Lung (tissue), 12 donors: ENCODE measurements around the gene CMKLR1. TPM values are rescaled to one million over a fixed set of nuclear protein-coding genes. Genes with fewer than 3 reads are reported as not detected.

ENCODE experiments used
- ATAC-seq: fragments of 200-7000 bp; cut with Tn5 transposase; one replicate; pipeline ENCODE4 v1.9.1; 2020; ENCODE audit warnings: moderate number of reproducible peaks; ENCODE audit not compliant: insufficient read depth, low FRiP score
- DNase-seq, 3 donors: peaks; one replicate each; pipeline ENCODE4 v3.0.0-alpha.2; 2013 to 2017
- H3K27ac ChIP-seq, 2 donors: one replicate each; pipeline ENCODE4 v1.5.1; 2013; ENCODE audit warnings: mild to moderate bottlenecking in 2 of 2, moderate library complexity in 2 of 2, control low read depth in 1 of 2, inconsistent platforms in 1 of 2, low read depth in 1 of 2, low read length in 1 of 2
- H3K27me3 ChIP-seq, 3 donors: one replicate each; pipeline ENCODE4 v1.5.1; 2013; ENCODE audit warnings: low read length in 2 of 3; ENCODE audit not compliant: control insufficient read depth in 3 of 3, insufficient read depth in 3 of 3
- H3K36me3 ChIP-seq, 4 donors: one replicate each; pipeline ENCODE4 v1.5.1; 2013; ENCODE audit warnings: low read length in 4 of 4, mild to moderate bottlenecking in 1 of 4, moderate library complexity in 1 of 4; ENCODE audit not compliant: control insufficient read depth in 4 of 4, insufficient read depth in 4 of 4
- H3K4me1 ChIP-seq, 5 donors: one replicate each; pipeline ENCODE4 v1.5.1; 2013; ENCODE audit warnings: low read length in 5 of 5, mild to moderate bottlenecking in 2 of 5, moderate library complexity in 1 of 5; ENCODE audit not compliant: control insufficient read depth in 5 of 5, insufficient read depth in 5 of 5
- H3K4me3 ChIP-seq: one replicate; pipeline ENCODE4 v1.5.1; 2013; ENCODE audit warnings: mild to moderate bottlenecking, control low read depth, moderate library complexity
- H3K9ac ChIP-seq, 2 donors: one replicate each; pipeline ENCODE4 v1.5.1; 2013; ENCODE audit warnings: low read length in 2 of 2, control low read depth in 1 of 2; ENCODE audit not compliant: insufficient read depth in 1 of 2
- H3K9me3 ChIP-seq, 4 donors: one replicate each; pipeline ENCODE4 v1.5.1; 2013; ENCODE audit warnings: low read length in 3 of 4, mild to moderate bottlenecking in 1 of 4, moderate library complexity in 1 of 4; ENCODE audit not compliant: control insufficient read depth in 4 of 4, insufficient read depth in 3 of 4
- CTCF ChIP-seq: IDR thresholded peaks from 2 replicates; pipeline ENCODE4 v1.5.1; 2012; ENCODE audit warnings: mild to moderate bottlenecking; ENCODE audit errors: control extremely low read depth, extremely low read depth
- whole genome bisulfite sequencing, 2 donors: extraction: QIAGEN DNeasy Blood & Tissue Kit; methylation state at CpG; one replicate each; pipeline ENCODE4 v1.1.7; 2013; 5-methylcytosine and 5-hydroxymethylcytosine counted together
- polyA plus RNA-seq, 2 donors: library from polyadenylated mRNA; stranded (reverse); fragments of 200-250 nt; gene quantifications; one replicate each; pipeline ENCODE4 v1.2.1, GENCODE V29; 2013
- total RNA-seq, 2 donors: library from RNA; depleted of rRNA in 1 of 2; stranded (reverse); fragments of >200 nt in 1 of 2; gene quantifications; one replicate each; pipeline ENCODE4 v1.2.1, GENCODE V29; 2014 to 2021
- donor health status: control.
- donor health status: control.
- donor health status: Bipolar disorder and iron deficiency.
- donor health status: healthy.
- donor health status: DM: yes; HTN: yes; CAD: no.

CMKLR1 gene
- total and polyA plus RNA-seq, 4 donors, result 4.4 to 20.5 (median 17.5) TPM

- H3K4me3 ChIP-seq, result no peak overlapping the region
These were observed 69.9 kb downstream of the CMKLR1 start for GRCh38 chr12:108269224-108269623.

GRCh38 chr12:108268397-108268796 lies 70.7 kb downstream of the CMKLR1 start:
- DNase-seq (no peak), ATAC-seq (no peak)
- WGBS, 2 donors, result 31 to 38% methylated on average over 1 of the region's 1 CpG
- Histone ChIP-seq H3K27ac (no peak overlapping the region), H3K36me3 (no peaks in the 10 kb centered on the region), H3K4me1 (peaks cover 0 to 11% (median 0%) of the 10 kb centered on the region in 5 donors), H3K9ac (no peak overlapping the region), H3K9me3 (peaks cover 0 to 1% (median 0%) of the 10 kb centered on the region in 4 donors), H3K4me3 (no peak overlapping the region), H3K27me3 (no peaks in the 10 kb centered on the region)
- TF ChIP-seq CTCF, result no peak

More at GRCh38 chr12:108269224-108269623, 69.9 kb downstream of the CMKLR1 start:
- Histone ChIP-seq H3K4me1 (peaks cover 0 to 11% (median 0%) of the 10 kb centered on the region in 5 donors), H3K9me3 (peaks cover 0 to 1% (median 0%) of the 10 kb centered on the region in 4 donors), H3K27me3 (no peaks in the 10 kb centered on the region), H3K36me3 (no peaks in the 10 kb centered on the region), H3K27ac (no peak overlapping the region), H3K9ac (no peak overlapping the region)
- no peak for TF ChIP-seq CTCF
- ATAC-seq (no peak), DNase-seq (no peak)
- 87 to 91% methylated on average over 1 of the region's 1 CpG for WGBS, 2 donors

- Histone ChIP-seq H3K36me3 (no peaks in the 10 kb centered on the region), H3K4me3 (no peak overlapping the region), H3K9me3 (peaks cover 0 to 2% (median 0%) of the 10 kb centered on the region in 4 donors), H3K27me3 (no peaks in the 10 kb centered on the region), H3K9ac (no peak overlapping the region), H3K27ac (no peak overlapping the region), H3K4me1 (peaks cover 0 to 11% (median 0%) of the 10 kb centered on the region in 5 donors)
- ATAC-seq, result no peak
- WGBS, 2 donors, result 72 to 80% methylated on average over 4 of the region's 4 CpGs
- DNase-seq, result no peak
- no peak for TF ChIP-seq CTCF
These were observed 71.7 kb downstream of the CMKLR1 start for GRCh38 chr12:108267450-108267849.

- Histone ChIP-seq H3K27me3 (no peaks in the 10 kb centered on the region), H3K4me3 (no peak overlapping the region), H3K27ac (no peak overlapping the region), H3K4me1 (peaks cover 0 to 8% (median 0%) of the 10 kb centered on the region in 5 donors), H3K36me3 (no peaks in the 10 kb centered on the region), H3K9ac (no peak overlapping the region), H3K9me3 (peaks cover 0 to 7% (median 3%) of the 10 kb centered on the region in 4 donors)
- ATAC-seq (no peak), DNase-seq (no peak)
- TF ChIP-seq CTCF, result no peak
- 78 to 91% methylated on average over 1 of the region's 1 CpG for WGBS, 2 donors
These were observed 73.0 kb downstream of the CMKLR1 start for GRCh38 chr12:108266131-108266530.
